GM18526 (cell line): Measurements from ENCODE around the gene ANTKMT.

Experiments used
- POLR2A ChIP-seq: IDR thresholded peaks from 3 replicates; pipeline ENCODE4 v1.6.1; 2011; ENCODE audit not compliant: insufficient read length; ENCODE audit errors: extremely low read depth

The ANTKMT gene

GRCh38 chr16:726188-726437 lies 5.2 kb downstream of the ANTKMT start:
- no peak for TF ChIP-seq POLR2A

DNA sequence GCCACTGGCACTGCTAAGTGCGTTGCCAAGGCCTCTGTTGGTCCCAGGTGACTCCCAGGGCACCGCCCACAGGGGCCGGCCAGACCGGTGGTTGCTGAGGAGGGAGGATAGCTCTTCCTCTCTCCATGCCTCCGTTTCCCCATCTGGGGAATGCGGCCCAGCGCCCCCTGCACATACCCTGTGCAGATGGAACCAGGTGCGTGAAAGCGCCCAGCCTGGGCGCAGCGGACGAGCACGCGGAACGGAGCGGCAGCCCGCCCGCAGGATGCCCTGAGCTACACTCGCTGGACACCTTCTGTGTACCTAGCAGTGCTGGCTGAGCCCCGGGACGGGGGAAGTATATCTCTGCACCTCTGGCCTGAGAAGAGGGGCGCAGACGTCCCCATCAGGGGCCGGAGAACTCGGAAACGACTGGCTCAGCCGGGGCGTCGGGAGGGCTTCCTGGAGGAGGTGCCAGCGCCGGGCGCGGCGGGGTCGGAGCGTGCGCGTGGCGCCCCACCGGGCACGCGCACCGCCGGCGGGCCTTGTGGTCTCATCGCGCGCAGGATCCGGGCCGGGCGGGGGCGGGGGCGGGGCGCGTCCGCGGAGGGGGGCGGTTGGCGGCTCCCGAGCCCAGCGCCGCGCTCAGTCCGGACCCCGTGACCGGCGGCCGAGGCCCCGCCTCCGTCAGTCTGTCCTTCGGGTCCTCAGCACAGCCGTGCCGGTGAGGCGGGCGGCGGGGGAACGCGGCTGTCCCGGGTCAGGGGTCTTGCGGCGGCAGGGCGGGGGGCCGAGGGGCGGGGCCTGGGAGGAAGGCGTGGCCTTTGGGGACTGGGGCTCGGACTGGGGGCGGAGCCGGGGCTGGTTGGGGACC lies 5.7 kb downstream of the ANTKMT start, which contains the start of the genes CCDC78 and HAGHL:
CCDC78 (minus strand) TSS at position 6 of the 853 bp plus-strand sequence. CDS start 76 bp downstream, outside the sequence.
HAGHL (plus strand) TSS at position 669 of the 853 bp plus-strand sequence. CDS start 404 bp downstream, outside the sequence.
- TF ChIP-seq POLR2A = peak; percentile 36

DNA sequence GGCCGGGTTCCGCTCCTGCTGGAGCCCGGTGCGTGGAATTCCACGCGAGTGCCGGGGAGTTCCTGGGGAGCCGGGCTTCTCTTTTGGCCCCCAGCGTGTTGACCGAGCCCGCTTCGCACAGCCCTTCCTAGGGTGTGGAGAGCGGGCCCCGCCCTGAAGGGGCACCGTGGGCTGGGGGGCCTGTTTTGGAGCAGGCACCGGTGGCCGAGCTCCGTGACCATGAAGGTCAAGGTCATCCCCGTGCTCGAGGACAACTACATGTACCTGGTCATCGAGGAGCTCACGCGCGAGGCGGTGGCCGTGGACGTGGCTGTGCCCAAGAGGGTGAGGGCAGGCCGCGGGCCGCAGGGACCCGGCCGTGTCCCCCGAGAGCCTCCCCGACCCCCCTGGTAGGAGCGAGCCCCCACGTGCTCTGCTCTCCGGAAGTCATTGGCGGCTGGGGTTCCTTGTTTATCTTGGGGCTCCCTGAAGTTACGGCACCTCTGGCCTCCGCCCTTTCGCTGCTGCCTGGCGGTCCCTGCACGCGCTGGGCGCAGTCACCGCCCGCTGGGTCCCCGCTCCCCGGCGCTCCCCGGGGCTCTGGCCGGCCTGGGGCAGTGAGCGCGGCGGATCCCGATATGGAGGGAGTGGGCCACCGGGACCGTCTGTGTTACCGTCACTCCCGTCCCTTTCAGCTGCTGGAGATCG lies 6.5 kb downstream of the ANTKMT start:
- no peak for TF ChIP-seq POLR2A

DNA sequence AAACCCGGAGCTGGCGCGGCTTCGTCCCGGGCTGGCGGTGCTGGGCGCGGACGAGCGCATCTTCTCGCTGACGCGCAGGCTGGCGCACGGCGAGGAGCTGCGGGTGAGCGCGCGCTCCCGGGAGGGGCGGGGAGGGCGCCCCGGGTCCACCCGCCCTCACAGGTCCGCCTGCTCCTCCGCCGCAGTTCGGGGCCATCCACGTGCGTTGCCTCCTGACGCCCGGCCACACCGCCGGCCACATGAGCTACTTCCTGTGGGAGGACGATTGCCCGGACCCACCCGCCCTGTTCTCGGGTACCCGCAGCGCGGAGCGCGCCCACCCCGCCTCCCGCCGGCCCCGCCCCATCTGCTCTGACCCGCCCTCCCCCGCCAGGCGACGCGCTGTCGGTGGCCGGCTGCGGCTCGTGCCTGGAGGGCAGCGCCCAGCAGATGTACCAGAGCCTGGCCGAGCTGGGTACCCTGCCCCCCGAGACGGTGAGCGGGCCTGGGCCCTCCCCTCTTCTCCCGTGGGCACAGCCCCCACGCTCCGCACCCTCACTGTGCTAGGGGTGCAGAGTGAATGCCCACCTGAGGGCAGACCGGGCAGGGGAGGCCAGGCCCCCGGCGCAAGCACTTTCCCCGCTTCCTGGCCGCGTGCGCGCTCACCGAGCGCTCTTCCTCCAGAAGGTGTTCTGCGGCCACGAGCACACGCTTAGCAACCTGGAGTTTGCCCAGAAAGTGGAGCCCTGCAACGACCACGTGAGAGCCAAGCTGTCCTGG lies 7.4 kb downstream of the ANTKMT start:
- no peak for TF ChIP-seq POLR2A

GRCh38 chr16:728890-729744 lies 8.2 kb downstream of the ANTKMT start:
- no peak for TF ChIP-seq POLR2A

GRCh38 chr16:729768-730665 lies 9.1 kb downstream of the ANTKMT start:
- no peak for TF ChIP-seq POLR2A

GRCh38 chr16:730666-731509 lies 9.9 kb downstream of the ANTKMT start:
- no peak for TF ChIP-seq POLR2A

DNA sequence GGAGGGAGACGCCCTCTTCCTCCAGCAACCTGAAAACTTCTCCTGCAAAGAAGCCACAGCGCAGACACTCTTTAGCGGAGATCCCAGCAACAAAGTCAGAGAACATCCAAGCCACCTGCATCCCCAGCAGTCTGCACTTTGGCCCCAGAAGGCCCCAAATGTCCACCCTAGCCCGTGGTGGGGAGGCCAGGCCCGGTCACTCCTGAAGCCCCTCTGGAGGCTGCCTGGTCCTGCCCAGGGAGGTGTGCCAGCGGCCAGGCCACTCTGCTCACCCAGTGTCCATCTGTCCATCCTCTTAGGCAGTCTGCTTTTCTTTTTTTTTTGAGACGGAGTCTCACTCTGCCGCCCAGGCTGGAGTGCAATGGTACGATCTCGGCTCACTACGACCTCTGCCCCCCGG lies 11.4 kb downstream of the ANTKMT start:
- TF ChIP-seq POLR2A = no peak

DNA sequence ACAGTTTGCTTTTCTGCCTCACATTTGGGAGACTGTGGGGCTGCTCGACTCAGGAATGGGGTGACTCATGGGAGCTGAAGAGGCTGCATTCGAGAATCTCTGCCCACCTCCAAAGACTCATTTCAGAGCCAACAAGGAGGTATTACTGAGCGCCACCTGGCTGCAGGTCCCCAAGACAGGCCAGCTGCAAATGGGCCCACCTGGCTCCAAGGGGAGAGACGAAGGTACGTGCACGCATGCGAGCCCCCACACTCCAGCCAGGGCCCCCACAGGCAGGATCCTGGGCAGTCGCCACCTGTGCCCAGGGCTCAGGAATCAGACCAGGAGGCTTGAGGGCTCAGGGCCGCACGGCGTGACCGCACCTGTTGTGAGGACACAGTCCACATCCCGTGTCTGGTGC lies 12.0 kb downstream of the ANTKMT start:
- no peak for TF ChIP-seq POLR2A

- TF ChIP-seq POLR2A = no peak
These were observed 12.6 kb downstream of the ANTKMT start for GRCh38 chr16:733382-734207.

DNA sequence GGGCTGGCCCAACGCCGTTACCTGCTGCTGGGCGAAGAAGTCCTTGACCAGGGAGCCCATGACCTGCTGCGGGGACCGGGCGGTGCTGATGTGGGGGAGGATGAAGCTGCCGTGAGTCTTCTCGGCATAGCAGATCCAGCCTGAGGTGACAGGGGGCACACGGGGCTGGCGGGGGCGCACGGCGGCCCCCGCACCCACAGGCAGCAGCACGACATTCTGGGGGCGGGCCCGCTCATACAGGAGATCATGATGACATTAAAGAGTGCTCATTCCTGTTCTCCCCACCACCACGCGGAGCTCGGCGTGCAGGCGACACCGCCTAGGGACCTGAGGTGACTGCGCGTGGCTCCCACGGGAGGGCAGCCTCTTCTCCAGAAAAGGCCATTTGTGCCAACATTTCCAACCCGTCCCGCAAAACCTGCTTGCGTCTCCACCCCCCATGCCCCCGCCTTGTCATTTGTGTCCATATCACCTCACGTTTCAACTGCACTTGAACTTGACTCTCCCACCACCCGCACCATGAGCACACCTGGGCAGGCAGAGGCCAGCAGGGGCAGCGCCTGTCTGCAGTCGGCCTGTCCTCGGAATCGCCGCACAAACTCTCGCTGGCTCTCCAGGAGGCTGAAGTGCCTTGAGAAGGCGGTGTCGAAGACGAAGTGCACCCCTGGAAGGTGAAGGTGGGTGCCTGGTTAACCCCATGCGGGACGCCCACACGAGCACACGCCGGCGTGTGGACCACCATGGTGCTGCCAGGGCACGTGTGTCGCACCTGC lies 13.4 kb downstream of the ANTKMT start:
- no peak for TF ChIP-seq POLR2A
